Fibroblast of pulmonary artery (primary cell): Measurements from ENCODE around the gene SLC35A3.
"Not testable (repeated sequence)": the region's sequence is repeated elsewhere in the genome, so short reads cannot be mapped to it uniquely, and the experiment has no call there.

Experiments
- DNase-seq: peaks from one replicate; pipeline ENCODE4 v3.0.0-alpha.2; 2010; ENCODE audit warnings: low read depth
- H3K4me3 ChIP-seq: replicated peaks from 2 replicates; pipeline ENCODE4 v1.5.1; 2011; ENCODE audit warnings: low read depth, mild to moderate bottlenecking, control low read depth, low read length, moderate library complexity
- CTCF ChIP-seq: IDR thresholded peaks from 2 replicates; pipeline ENCODE4 v1.5.1; 2011; ENCODE audit warnings: mild to moderate bottlenecking, control low read depth, low read length, inconsistent platforms; ENCODE audit errors: missing control alignments

SLC35A3 gene

DNA sequence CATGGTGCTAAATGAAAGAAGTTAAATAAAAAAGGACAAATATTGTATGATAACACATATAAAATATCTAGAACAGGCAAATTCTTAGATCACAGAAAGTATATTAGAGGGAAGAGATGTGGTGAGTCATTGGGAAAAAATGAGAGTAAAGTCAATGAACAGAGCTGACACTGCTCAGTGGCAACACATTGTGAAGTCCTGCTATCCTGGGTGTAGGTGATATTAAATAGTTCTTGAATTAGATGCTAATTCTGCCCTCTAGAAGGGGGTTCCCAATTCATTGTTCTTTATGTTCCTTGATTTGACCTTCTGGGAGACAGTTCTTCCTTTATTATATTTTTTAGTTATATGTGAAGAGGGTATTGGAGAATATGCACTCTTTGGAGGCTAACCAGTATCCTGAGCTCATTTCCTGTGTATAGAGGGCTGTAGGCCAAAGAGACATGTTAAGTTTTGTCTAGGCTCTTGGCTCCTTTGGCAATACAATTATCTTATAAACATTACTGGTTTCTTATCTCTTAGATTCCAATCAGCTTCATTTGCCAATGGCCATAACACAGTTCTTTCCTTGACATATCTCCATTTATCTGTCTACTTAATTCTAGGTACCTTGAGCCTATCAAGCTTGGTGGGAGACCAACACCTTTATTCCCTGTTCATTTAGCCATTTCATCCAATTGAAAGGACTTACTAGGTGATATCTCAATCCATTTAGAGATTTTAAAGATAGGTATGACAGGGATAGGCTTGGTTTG, 6.6 kb upstream of the SLC35A3 start:
- no peak overlapping the region for H3K4me3 ChIP-seq
- DNase-seq: peak; percentile 71

GRCh38 chr1:99964806-99965205, 5.0 kb upstream of the SLC35A3 start:
- DNase-seq: no peak
- TF ChIP-seq CTCF: no peak
- no peak overlapping the region for H3K4me3 ChIP-seq

More for the DNA sequence above, 6.6 kb upstream of the SLC35A3 start:
- TF ChIP-seq CTCF: no peak

DNA sequence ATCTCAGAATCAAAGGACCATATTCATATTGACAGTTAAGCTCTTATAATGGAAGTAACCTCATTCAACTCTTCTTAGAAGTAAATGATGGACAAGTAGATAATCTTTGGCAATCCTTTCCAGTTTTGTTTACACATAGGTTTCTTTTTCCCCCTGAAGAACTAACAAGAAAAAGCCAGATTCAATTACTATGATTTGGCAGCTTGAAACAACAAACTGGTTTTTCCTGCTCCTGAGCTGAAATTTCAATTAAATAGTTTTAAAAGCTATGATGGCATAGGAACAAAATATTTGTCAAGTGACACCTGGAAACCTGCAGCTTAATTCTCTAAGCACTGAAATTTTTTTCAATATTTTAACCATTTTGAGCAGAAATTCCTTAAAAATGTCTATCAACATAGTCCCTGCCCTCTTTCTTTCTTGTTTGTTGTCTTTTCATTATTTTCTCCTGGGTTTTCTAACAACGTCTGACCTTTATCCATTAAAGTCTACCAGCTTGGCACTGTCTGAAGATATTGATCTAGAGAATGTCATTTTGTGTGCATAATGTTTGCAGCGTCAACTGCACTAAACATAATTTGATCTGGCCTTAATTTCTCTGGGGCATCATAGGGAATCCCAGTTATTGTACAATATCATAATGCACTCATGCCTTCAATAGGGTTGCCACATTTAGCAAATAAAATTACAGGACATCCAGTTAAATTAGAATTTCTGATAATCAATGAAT, 4.0 kb upstream of the SLC35A3 start:
- no peak overlapping the region for H3K4me3 ChIP-seq
- no peak for TF ChIP-seq CTCF
- no peak for DNase-seq

DNA sequence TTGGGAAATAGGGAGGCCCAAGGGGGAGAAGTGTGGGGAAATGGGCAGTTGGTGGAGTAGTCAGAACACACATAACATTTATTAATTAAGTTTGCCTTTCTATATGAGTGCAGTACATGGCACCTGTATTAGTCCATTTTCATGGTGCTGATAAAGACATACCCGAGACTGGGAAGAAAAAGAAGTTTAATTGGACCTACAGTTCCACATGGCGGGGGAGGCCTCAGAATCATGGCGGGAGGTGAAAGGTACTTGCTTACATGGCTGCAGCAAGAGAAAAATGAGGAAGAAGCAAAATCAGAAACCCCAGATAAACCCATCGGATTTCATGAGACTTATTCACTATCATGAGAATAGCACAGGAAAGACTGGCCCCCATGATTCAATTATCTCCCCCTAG, 1.6 kb upstream of the SLC35A3 start:
- H3K4me3 ChIP-seq: no peak overlapping the region
- TF ChIP-seq CTCF: no peak

GRCh38 chr1:99969260-99969728, 502 bp upstream of the SLC35A3 start:
- peak overlapping the region; percentile 88 for H3K4me3 ChIP-seq
- no peak for TF ChIP-seq CTCF
- DNase-seq: no peak

More for the DNA sequence above, 1.6 kb upstream of the SLC35A3 start:
- DNase-seq: no peak

DNA sequence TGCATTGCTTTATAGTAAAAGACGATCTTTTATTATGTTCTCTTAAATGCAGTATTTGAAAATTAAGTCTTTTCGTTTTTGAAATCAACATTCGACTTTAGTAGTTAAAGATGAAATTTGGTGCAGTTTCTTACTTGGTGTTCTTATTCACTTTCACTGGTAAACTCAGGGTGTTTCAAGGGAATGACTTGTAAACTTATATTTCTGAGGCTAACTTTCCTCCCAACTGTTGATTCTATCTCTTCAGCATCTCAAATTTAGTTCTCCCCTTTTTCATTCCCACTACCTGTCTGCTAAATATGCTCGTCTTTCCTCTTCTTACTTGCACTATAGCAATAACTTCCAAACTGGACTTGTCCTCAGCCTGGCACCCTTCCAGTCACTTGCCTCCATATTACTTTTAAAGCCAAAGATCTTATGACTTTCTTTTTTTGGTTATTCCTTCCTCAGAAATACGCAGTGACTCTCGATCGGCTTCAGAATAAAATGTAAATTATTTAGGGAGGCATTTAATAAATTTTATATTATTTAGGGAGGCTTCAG, 988 bp downstream of the SLC35A3 start:
- TF ChIP-seq CTCF: no peak
- peak overlapping the region; percentile 88 for H3K4me3 ChIP-seq
- no peak for DNase-seq

- not testable (repeated sequence) for DNase-seq, H3K4me3 ChIP-seq
These were observed 2.3 kb downstream of the SLC35A3 start for GRCh38 chr1:99972066-99972465.
